Stimulated activated CD8-positive, alpha-beta memory T cell treated with anti-CD3 and anti-CD28 coated beads, Interleukin-7, amount 100 ng/mL, for 4 hours (primary cell): ENCODE data around the gene DEFB123.
"Not testable (repeated sequence)": the region's sequence is repeated elsewhere in the genome, so short reads cannot be mapped to it uniquely, and the experiment has no call there.

Experiments
- DNase-seq, 2 donors: peaks; one replicate each; pipeline ENCODE4 v3.0.0-alpha.2; 2020; ENCODE audit warnings: low read depth in 2 of 2

DEFB123 gene, protein sequence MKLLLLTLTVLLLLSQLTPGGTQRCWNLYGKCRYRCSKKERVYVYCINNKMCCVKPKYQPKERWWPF

DNA sequence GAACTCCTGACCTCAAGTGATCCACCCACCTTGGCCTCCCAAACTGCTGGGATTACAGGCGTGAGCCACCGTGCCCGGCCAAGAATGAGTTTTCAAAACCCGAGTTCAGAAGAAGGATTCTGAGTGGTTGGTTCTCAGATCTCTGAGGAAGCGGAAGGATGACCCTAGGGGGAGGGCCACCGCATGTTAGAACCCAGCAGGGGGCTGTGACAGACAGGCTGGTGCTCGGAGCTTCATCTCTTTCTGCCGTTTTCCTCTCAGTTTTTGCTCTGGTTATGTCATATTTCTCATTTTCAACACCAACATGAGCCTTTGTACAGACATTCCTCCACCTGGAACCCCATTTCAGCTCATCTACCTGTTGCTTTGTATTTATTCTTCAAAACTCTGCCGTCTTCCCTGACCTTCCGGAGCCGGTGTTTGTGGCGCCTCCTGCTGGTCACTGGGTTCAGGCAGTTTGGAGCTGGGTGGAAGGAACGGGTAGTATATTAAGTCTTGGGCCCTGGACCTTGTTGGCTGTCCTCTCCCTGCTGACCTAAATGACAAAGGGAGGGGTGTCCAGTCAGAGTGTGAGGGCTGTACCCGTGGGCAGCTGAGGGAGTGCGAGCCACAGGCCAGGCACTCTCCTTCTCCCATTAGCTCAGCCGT is at the start of gene DEFB123:
DEFB123 (plus strand) TSS at position 621 of the 648 bp plus-strand sequence. CDS start 67 bp downstream, outside the sequence.
- no peak for DNase-seq

DNA sequence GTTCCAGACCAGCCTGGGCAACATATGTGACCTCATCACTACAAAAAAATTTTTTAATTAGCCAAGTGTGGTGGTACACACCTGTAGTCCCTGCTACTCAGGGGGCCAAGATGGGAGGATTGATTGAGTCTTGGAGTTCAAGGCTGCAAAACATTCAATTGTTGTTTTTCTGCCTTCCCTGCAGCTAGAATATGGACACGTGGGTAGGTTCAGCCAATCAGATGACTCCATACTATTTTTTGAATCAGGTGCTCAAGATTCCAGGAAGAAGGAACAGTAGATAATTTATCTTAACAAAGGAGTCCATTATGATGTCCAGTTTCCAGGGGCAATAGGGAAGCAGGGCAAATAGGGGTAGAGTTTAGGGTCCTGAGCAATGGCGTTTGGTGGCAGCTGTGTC is 47.6 kb upstream of the DEFB123 start:
- DNase-seq = no peak

DNA sequence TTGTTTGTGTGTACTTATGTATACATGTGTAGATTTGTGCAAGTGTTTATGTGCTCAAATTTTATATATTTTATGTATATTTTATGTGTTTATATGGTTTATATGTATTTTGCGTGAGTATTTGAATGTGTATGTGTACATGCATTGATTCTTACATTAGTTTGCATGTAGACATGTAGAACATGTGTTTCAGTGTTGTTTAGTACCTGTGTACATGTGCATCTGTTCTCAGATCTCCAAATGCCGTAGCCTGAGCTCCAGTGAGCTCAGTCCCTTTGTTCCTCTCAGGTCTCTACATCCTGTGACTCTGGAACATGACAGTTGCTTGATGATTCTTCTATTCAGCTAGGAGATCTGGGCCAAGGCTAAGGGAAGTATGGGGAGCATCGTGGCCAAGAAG is 45.5 kb upstream of the DEFB123 start:
- no peak for DNase-seq

DNA sequence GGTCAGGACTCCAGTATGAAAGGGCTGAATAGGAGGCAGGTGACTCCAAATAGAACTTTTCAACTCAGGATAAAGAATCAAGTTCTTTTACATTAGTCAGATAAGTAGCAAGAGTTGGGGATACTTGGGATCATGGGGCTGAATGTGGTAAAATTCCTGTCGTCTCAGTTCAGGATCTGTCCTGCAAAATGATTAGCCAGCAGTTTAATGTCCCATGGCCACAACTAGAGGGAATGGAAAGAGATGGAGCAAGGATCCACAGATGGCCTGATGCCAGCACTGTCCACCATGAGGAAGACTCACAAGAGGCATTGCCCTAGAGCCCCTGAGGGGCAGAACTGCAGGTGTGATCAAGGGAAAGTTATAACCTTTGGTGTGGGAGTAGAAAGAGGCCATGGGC is 36.5 kb upstream of the DEFB123 start:
- no peak for DNase-seq

DNA sequence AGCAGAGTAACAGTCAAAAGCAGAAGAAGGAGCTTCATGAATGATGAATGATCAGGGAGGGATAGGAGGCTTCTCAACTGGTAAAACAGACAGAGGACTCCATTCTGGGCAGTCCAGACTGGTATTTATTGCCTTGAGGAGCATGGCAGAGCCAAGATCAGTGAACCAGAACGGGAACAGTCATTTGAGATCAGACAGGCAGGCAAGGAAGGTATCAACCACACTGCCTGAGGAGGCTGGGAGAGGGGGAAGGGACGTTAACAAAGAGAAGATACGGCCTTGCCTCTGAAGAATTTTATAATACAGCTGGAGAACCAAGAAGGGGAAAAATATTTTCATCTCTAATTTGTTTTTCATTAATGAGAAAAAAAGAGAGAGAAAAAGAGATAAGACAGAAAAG is 34.3 kb upstream of the DEFB123 start, which contains the start of gene DEFB121:
DEFB121 (minus strand) TSS at position 101 of the 400 bp plus-strand sequence; CDS start at position 38, 63 bp downstream.
- DNase-seq = no peak

DNA sequence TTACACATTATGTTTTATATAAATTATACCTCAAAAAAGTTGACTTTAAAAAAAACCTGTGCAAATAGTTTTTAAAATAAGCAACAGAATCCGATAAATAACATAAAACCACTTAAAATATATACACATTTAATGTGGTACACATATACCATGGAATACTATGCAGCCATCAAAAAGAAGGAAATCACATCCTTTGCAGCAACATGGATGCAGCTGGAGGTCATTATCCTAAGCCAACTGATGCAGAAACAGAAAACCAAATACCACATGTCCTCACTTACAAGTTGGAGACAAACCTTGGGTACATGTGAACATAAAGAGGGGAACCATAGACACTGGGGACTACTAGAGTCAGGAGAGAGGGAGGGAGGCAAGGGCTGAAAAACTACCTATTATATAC is 30.4 kb upstream of the DEFB123 start:
- DNase-seq = no peak

DNA sequence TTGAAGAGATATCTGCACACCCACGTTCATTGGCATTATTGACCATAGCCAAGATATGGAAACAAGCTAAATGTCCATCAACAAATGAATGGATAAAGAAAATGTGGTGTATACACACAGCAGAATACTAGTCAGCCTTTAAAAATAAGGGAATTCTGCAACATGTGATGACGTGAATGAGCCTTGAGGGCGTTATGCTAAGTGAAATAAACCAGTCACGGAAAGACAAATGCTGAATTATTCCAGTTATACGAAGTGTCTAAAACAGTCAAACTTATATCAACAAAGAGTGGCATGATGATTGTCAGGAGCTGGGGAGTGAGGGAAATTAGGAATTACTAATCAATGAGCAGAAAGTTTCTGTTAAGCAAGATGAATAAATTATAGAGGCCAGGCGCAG is 26.1 kb upstream of the DEFB123 start:
- DNase-seq = no peak

DNA sequence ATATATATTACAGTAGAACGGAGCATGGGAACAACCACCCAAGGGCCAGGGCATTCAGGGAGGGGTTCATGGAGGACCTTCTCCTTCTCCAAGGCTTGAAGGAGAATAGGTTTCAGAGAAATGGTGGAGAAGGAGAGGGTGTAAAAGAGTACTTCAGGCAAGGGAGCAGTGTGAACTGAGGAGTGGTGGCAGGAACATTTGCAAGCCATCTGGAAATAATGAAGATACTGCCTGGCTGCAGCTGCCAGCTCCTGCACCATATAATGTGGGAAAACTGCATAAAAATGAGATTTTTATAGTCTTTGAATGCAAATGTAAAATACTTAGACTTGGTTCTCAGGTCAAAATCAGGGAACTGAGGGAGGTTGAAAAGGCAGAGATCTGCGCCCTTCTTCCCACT is 24.8 kb upstream of the DEFB123 start:
- DNase-seq = no peak

DNA sequence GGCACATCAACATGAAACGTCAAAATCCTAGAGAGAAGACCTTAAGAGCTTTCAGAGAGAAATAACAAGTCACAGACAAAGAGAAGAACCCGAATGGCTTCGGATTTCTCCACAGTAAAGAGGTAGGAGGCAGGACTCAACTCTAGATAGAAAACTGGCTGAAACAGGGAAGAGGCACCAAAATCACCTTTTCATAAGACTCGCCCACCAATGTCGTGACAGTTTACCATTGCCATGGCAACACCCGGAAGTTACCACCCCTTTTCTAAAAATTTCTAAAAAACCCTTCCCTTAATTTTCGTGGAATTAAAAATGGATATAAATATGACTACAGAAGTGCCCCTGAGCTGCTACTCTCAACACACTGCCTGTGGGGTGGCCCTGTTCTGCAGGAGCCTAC is 22.1 kb upstream of the DEFB123 start:
- no peak for DNase-seq

DNA sequence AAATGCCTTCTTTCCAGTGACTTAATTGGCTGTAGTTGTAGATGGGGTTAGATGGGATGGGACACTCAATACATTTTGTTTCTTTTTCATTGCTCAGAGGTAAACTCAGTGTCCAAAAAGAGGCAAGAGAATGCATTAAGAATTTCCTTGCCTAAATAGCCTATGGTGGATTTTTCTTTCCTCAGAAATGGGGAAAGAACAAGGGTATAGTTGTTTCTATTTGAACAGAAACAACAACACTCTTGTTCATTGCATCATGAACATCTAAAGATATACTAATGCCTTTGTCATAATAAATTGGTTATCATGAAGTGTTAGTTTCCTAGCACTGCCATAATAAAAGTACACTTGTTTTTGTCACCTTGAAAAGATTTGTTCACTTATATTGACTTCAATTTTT is 14.6 kb upstream of the DEFB123 start:
- DNase-seq = no peak

DNA sequence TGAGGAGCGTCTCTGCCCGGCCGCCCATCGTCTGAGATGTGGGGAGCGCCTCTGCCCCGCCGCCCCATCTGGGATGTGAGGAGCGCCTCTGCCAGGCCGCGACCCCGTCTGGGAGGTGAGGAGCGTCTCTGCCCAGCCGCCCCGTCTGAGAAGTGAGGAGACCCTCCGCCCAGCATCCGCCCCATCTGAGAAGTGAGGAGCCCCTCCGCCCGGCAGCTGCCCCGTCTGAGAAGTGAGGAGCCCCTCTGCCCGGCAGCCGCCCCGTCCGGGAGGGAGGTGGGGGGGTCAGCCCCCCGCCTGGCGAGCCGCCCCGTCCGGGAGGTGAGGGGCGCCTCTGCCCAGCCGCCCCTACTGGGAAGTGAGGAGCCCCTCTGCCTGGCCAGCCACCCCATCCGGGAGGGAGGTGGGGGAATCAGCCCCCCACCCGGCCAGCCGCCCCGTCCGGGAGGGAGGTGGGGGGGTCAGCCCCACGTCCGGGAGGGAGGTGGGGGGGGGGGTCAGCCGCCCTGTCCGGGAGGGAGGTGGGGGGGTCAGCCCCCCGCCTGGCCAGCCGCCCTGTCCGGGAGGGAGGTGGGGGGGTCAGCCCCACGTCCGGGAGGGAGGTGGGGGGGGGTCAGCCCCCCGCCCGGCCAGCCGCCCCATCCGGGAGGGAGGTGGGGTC is 13.4 kb upstream of the DEFB123 start:
- not testable (repeated sequence) for DNase-seq

DNA sequence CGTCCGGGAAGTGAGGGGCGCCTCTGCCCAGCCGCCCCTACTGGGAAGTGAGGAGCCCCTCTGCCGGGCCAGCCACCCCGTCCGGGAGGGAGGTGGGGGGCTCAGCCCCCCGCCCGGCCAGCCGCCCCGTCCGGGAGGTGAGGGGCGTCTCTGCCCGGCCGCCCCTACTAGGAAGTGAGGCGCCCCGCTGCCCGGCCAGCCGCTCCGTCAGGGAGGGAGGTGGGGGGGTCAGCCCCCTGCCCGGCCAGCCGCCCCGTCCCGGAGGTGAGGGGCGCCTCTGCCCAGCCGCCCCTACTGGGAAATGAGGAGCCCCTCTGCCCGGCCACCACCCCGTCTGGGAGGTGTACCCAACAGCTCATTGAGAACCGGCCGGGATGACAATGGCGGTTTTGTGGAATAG is 12.9 kb upstream of the DEFB123 start:
- DNase-seq = not testable (repeated sequence)

DNA sequence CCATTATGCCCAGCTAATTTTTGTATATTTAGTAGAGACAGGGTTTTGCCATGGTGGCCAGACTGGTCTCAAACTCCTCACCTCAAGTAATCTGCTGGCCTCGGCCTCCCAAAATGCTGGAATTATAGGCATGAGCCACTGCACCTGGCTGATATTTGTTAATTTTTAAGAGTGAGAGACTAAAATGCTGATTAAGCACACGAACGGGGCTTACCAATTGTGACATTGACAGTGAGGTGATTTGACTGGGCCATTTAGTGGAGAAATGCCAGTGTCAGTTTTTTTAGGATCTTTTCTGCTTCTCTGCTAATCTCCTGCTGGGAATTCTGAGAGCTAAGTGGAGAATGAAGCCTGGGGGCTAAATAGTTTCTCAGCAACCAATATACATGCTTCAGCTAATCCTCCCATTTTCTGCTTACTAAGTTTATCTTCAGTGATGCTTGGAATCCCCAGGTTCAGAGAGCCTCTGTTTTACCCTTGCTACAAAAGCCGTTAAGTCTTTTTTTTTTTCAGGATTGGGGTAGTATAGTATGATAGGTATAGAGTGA is 9.8 kb upstream of the DEFB123 start:
- no peak for DNase-seq

DNA sequence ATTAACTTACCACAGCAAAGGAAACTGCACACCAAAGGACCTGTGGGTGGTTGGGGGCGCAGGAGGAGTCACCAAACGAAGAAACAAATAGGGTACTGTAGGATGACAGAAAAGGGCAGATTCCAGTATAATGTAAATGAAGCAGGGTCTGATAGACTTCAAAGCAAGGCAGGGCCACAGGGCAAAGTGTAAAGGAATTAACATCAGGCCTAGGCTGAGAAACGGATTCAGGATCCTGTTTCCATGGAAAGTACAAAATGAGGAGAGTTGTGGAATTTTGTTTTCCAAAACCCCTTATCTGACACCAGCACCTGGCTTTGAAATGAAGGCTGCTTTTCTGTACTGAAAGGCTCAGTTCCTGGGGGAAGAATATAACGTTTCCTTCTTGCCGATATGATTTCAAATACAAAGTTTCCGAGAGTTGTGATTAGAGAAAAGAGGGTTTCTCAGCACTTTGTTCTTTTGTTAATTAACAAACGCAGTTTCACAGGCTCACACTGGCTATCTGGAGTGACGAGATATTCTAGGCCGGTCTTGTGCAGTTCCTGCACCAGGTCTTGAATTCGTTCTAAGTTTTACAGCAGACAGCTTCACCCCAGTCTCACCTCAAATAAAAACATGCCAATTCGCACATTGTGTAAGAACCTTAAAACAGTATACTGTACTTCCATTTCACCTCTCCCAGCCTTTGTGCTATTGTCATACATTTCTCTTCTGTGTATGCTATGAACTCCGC is 5.8 kb downstream of the DEFB123 start:
- DNase-seq = no peak

DNA sequence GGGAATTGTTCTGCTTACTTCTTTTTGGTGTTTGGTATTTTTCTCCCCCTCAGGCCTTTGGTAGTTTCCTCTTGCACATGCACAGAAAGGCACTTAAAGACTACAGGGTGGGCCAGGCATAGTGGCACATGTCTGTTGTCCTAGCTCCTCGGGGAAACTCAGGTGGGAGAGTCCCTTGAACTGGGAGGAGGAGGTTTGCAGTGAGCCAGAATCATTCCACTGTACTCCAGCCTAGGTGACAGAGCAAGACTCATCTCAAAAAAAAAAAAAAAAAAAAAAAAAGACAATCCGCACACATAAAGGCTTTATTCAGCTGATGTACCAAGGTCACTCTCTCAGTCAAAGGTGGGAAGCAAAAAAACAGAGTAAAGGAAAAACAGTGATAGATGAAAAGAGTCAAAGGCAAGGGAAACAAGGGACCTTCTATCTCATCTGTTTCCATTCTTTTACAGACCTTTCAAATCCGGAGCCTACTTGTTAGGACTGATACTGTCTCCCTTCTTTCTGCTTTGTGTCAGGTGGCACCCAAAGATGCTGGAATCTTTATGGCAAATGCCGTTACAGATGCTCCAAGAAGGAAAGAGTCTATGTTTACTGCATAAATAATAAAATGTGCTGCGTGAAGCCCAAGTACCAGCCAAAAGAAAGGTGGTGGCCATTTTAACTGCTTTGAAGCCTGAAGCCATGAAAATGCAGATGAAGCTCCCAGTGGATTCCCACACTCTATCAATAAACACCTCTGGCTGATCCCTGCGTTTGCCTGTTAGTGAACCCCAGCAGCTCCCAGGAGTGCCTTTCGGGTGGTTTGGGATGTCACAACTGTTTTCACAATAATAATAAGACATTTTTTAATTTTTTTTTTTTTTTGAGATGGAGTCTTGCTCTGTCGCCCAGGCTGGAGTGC is 9.3 kb downstream of the DEFB123 start:
- DNase-seq = no peak

DNA sequence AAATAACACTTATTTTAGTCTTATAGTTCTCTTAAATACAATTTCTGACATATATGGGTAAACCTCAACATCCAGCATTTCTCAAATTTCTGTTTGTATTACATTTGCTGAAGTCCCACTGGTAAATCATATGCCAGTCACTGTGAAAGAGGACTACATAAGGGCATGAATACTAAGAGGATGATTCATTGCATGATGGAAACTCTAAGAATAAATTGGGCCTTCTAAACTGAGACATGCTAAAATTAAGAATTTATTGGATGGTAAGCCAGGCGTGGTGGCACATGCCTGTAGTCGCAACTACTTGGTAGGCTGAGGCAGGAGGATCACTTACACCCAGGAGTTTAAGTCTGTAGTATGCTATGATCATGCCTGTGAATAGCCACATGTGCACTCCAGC is 12.1 kb downstream of the DEFB123 start:
- no peak for DNase-seq

DNA sequence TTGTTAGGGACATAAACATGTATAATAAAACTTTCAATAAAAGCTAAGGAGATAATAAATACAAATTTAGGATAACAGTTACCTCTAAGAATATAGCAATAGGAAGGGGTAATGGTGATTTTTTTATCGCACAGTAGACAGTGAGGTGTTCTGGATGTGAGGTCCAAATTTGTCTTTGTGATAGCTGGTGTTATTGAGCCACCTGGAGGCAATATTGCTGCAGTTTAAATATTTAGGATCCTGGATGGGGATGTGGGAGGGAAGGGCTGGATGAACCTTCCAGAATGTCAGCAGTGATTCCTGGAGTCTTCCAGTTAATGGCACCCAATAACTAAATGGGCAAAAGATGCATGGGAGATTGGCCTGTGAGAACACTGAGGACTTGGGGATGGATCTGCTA is 13.9 kb downstream of the DEFB123 start:
- no peak for DNase-seq

DNA sequence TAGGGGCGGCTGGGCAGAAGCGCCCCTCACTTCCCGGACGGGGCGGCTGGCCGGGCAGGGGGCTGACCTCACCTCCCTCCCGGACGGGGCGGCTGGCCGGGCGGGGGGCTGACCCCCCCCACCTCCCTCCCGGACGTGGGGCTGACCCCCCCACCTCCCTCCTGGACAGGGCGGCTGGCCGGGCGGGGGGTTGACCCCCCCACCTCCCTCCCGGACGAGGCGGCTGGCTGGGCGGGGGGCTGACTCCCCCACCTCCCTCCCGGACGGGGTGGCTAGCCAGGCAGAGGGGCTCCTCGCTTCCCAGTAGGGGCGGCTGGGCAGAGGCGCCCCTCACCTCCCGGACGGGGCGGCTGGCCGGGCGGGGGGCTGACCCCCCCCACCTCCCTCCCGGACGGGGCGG is 30.5 kb downstream of the DEFB123 start:
- not testable (repeated sequence) for DNase-seq

DNA sequence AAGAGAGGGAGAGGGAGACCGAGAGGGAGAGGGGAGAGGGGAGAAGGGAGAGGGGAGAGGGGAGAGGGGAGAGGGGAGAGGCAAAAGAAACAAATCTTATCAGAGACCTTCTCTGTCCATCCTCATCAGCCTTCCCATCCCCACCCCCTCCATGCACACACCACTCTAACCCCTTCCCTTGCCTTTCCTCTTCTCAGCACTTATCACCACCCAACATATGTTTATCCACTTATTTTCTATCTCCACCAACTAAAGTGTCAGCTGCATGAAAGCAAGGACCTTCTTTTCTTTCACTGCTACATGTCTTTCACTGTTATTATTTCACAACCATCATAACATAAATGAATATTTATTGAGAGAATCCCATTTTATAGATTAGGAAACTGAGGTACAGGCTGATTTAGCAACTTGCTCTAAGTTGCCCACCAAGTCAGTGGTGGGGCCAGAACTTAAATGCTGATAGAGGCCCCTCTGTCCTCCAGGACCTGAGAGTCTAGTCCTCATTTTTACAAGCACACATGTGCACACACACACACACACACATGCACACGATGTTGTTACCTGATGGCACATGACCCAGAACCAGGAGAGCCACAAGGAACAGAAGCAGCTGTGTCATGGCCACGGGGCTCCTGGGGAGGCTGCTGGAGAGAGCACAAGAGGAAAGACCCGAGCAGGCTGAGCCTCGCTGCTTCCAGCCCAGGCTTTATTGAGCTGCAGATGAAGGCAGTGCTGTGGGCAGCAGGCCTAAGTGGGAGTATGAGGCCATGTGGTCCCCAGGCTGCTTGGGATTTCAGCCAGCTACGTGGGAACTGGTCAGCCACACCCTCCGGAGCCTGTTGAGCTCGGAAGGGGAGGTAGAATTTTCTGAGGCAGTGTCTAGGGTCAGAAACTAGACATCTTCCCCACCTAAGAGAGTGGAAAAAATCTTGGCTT is 32.2 kb downstream of the DEFB123 start:
- no peak for DNase-seq
